Right renal cortex interstitium (tissue), 3 donors: Measurements from ENCODE around the gene HTR6. TPM values are rescaled to one million over a fixed set of nuclear protein-coding genes. Genes with fewer than 3 reads are reported as not detected.

Experiments used
- DNase-seq, 3 donors: peaks; one replicate each; pipeline ENCODE4 v3.0.0-alpha.2; 2013; ENCODE audit warnings: low read depth in 3 of 3, low spot score in 2 of 3
- polyA plus RNA-seq, 3 donors: library from polyadenylated mRNA; unstranded; fragments of 120-200 nt; gene quantifications; one replicate each; pipeline ENCODE4 v1.2.1, GENCODE V29; 2013; ENCODE audit not compliant: insufficient read length in 3 of 3

Gene HTR6
- polyA plus RNA-seq, 3 donors = 1.3 to 1.4 (median 1.4) TPM

DNA sequence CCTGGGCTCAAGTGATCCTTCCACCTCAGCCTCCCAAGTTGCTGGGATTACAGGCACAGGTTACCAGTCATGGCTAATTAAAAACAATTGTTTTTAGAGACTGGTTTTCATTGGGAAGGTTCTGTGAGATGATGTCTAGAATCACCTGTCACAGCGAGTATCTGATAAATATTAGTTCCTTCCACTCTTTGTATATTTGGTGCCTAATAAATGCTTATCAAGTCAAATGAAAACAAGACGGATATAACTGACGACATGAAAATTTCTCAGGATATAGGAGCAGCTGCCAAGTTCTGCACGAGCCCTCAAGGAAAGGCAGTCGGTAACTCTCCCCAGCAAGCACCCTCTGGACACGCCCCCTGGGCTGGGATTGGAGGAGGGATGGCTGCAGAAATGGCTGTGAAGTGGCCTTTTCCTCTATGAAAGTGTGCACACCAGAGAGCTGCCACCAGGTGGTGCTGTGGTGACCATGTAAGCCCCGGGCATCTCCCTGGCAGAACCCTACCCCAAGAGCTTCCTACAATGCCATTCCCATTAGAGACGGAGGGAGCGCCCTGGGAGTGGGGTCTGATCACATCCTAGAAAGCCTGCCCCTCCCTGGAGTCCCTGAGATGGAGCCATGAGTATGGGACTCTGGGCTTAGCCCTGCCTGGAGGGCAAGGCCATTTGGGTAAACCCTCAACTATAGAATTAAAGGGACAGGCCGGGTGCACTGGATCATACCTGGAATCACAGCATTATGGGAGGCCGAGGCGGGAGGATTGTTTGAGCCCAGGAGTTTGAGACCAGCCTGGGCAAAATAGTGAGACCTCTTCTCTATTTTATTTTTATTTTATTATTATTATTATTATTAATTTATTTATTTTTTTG lies 50.9 kb downstream of the HTR6 start:
- peak; percentile 80 to 91 (median 88) for DNase-seq

DNA sequence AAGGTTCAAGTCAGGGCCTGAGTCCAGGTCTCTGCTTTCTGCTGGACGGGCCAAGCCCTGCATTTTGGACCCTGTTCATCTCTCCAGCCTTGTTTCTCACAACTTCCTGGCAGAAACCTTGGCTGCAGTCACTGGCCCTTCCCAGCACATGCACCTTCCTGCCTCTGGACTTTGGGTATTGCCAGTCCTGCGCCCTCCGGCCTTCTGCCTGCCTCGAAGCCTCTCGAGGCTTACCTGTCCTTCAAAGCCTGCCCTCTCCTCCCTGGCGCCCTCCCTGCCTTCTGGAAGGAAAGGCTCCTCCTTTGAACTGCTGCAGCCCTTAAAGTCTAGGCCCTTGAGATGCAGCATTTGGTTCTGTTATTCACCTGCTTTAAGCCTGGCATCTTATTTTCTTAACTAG lies 52.8 kb downstream of the HTR6 start:
- DNase-seq = no peak

DNA sequence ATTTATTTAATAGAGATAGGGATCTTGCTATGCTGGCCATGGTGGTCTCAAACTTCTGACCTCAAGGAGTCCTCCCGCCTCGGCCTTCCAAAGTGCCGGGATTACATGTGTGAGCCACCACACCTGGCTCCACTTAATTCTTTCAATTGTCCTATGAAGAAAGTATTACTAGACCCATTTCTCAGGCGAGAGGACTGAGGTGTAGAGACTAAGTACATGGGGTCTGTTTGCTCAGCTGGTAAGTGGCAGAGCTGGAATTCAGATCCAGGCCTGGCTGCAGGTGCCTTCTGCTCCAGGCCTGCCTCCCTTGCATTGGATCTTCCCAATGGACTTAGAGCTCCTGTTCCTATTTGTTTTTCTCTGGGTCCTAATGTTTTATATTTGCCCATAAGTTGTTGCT lies 55.5 kb downstream of the HTR6 start:
- DNase-seq = no peak

DNA sequence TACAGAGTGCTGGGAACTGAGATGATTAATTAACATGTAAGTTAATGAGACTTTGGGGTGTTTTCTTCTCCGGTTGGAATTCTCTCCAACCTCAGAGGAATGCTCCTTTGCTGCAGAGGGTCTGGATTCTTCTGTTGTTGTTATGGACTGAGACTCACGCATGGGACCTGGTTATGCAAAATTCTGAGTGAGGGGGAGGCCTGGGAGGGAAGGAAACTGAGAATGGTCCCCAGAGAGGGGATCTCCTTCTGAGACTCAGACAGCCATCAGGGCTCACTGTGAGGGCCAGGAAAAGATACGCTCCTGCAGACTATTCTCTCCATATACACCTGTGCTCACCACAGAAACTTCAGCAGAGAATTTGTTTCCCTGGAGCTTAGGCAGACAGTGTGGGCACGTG lies 56.3 kb downstream of the HTR6 start:
- no peak for DNase-seq

DNA sequence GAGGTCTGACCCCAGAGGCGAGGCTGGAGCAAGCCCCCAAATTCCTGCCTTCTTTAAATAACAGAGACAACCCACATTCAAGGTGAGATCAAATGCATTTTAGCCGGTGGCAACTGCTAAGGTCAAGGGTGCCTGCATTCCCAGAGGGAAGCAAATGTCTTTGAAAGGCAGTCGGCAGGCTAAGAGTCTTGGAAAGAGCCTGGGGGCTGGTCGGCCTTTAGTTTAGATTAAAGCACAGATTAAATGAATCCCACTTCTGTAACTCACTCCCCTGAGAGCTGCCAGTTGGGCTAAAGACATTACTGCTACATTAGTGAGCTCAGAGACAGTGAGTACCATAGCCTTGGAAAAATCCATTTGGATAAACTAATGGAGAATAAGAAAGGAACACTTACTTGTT lies 59.2 kb downstream of the HTR6 start:
- DNase-seq = no peak

DNA sequence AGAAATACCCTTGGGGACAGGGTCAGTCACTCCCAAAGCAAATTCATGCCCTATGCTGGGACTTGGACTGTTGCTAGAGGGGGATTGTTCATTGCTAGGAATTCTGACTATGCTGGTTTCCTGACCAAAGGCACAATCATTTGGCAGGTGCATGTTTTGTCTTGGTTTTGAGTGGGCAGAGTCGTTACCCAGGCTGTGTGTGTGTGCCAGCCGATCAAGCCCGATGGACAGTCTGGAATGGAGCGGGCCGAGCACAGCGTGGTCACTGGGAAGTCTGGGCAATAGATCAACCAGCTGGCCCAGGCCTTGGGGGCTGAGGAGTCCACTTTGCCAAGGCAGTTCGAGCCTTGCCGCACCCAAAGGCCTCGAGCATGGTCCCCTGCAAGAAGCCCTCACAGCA lies 60.9 kb downstream of the HTR6 start:
- no peak for DNase-seq

DNA sequence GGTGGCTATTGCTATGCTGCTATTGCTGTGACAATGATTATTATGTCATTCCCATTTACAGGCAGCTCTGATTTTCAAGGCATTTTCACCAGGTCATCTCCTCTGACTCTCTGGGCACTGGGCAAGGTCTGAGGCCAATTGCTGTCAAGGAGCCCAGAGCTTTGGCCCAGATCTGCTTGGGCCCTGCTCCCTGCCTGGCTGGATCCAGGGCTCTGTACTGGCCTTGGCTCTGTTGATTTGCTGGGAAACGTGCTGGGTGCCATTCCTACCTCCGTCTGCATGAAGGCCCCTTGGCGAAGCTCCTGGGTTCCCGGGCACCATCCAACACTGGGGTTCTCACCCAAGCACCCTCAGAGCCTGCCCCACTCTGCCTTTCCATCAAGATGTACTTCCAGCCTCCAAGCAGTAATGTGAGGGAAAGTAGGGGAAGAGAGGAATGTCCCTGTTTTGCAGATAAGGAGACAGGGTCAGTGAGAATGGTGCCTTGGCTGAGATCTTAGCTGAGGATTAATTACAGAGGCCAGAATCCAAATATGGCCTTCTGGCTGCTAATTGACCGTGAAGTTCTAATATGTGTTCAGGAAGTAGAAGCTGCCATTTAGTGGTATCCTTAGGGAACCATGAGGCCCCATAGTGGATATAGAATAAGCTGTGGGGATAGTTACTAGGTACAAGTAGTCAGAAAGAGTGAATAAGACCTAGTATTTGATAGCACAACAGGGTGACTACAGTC lies 63.9 kb downstream of the HTR6 start:
- DNase-seq = no peak

DNA sequence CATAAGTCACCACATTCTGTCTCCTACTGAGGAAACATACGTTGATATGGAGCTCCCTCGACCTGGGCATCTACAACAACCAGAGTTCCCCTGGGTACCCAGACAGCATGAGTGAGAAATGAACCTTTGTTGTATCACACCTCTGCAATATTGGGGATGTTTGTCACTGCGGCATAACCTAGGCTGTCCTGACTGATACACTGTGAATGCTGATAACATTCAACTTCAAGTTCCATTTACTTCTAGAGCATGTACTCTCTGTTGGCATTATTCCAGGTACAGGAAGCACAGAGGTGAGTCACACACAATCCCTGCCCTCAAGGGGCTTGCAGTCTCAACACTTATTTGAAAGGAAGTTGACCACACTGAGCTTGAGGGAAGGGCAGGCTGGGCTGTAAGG lies 65.6 kb downstream of the HTR6 start:
- DNase-seq = no peak

Other genes with a start within 250 kb of the HTR6 start
- 100 to 1,000 TPM; 233 to 248 (median 244) TPM for gene CAPZB, start 179.3 kb upstream of the HTR6 start, polyA plus RNA-seq
- 10 to 100 TPM; 20.5 to 23.9 (median 21.4) TPM for gene NBL1, start 20.6 kb upstream of the HTR6 start, polyA plus RNA-seq
- 10 to 100 TPM; 16.5 to 18.4 (median 17.8) TPM for gene TMCO4, start 135.0 kb downstream of the HTR6 start, polyA plus RNA-seq
- gene RNF186, start 150.4 kb downstream of the HTR6 start, polyA plus RNA-seq = under 1 TPM in 2 of 3 donors, not detected in 1; 0.28 to 0.35 TPM
- 10 to 100 TPM; 12.3 to 20.0 (median 16.8) TPM for gene OTUD3, start 217.5 kb downstream of the HTR6 start, polyA plus RNA-seq